GM13977 (cell line): ENCODE measurements around the gene PACS2.

Source experiments
- DNase-seq: peaks from one replicate; pipeline ENCODE4 v3.0.0; 2012; ENCODE audit warnings: low spot score
- CTCF ChIP-seq: IDR thresholded peaks from 2 replicates; pipeline ENCODE4 v1.5.1; 2012; ENCODE audit warnings: mild to moderate bottlenecking, control low read depth; ENCODE audit not compliant: insufficient read depth; ENCODE audit errors: extremely low read depth, missing control alignments
- in situ Hi-C: fragments of 300-500 bp; cut with MboI; formaldehyde crosslinking; loops from one replicate; pipeline ENCODE4 v1.12.0; 2022; ENCODE audit warnings: low sequenced_read_pairs, low pct_unique_long_range_greater_than_20kb, mixed read lengths, inconsistent platforms; ENCODE audit not compliant: unreplicated experiment

The PACS2 gene

GRCh38 chr14:105366386-105367074 is 52.0 kb downstream of the PACS2 start:
- TF ChIP-seq CTCF = no peak
- no peak for DNase-seq
- in situ Hi-C loops = no loop called here

DNA sequence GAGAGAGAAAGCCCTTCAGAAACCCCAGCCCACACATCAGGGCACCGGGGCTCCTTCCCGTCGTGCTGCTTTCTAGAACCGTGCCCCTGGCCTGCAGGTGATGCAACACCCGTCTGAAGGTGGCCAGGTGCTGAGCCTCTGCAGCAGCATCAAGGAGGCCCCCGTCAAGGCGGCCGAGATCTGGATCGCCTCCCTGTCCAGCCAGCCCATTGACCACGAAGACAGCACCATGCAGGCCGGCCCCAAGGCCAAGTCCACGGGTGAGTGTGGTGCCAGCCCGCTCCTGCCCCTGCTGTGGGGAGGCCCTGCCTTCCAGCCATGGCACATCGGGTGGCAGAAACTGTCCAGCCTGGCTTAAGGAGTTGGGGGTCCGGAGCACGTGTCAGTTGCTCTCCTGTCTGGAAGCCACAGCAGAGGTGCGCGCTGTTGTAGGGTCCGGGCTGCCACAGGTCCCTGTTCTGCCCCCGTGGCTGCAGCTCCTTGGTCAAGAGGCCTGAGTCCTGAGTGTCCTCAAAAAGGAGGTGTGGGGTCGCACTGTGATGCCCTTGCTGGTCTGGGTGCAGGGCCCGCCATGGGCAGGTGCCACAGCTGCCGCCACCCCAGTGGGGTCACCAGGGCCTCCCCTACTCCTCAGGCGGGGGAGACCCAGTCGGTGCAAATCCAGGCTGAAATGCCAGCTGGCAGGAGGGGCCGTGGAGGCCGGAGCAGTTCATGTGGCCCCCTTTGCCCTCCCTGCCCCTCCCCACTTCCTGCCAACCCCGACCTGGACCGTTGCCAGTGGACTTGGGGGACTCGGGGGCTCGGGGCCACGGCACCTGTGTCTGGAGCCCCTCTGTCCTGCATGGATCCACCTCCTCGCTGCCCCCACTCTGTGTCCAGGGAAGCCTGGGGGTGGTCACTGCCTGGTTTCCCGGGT is 52.8 kb downstream of the PACS2 start:
- DNase-seq = no peak
- in situ Hi-C loops = no loop called here
- TF ChIP-seq CTCF = no peak

GRCh38 chr14:105368032-105368417 is 53.5 kb downstream of the PACS2 start:
- in situ Hi-C loops = no loop called here
- DNase-seq = no peak
- no peak for TF ChIP-seq CTCF

DNA sequence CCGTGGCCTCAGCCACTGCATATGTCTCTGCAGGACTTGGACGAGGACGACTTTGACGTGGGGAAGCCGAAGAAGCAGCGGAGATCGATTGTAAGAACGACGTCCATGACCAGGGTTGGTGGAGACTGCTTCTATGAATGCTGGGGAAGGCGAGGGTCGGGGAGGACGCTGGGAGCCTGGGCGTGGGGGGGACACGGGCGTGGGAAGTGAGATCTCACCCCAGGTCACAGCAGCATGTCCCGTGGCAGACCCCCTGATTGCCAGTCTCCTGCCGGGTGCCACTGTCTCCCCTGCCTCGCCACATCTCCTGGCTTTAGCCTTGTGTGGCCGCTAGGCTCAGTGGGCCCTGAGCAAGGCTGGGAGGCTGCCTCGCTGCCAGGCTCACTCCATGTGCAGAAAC is 53.9 kb downstream of the PACS2 start:
- TF ChIP-seq CTCF = no peak
- in situ Hi-C loops = no loop called here

GRCh38 chr14:105368910-105369652 is 54.5 kb downstream of the PACS2 start:
- DNase-seq = no peak
- no peak for TF ChIP-seq CTCF
- in situ Hi-C loops = no loop called here

More for the DNA sequence above, 53.9 kb downstream of the PACS2 start:
- DNase-seq = no peak

GRCh38 chr14:105369653-105370040 is 55.1 kb downstream of the PACS2 start:
- TF ChIP-seq CTCF = no peak
- no peak for DNase-seq
- in situ Hi-C loops = loop anchor here (10.0 kb wide), 1 partner anchor 125 kb away; the partner anchor contains the start of gene TEDC1
